Activated T-cell treated with anti-CD3 and anti-CD28 coated beads for 24 hours (primary cell): ENCODE results near the gene NTRK2.

Experiments used
- DNase-seq: peaks from one replicate; pipeline ENCODE4 v3.0.0-alpha.2; 2020; ENCODE audit warnings: low read depth

Gene NTRK2

GRCh38 chr9:85021686-85022085 is 352.2 kb downstream of the NTRK2 start:
- DNase-seq, result no peak

- no peak for DNase-seq
These were observed 354.8 kb downstream of the NTRK2 start for GRCh38 chr9:85024374-85024773.

- DNase-seq, result no peak
These were observed 356.1 kb downstream of the NTRK2 start for GRCh38 chr9:85025638-85026037.

- no peak for DNase-seq
These were observed 358.3 kb downstream of the NTRK2 start for GRCh38 chr9:85027870-85028269.

- no peak for DNase-seq
These were observed 360.8 kb downstream of the NTRK2 start for GRCh38 chr9:85030316-85030715.

GRCh38 chr9:85036496-85036895 is 367.0 kb downstream of the NTRK2 start:
- DNase-seq, result no peak

GRCh38 chr9:85038061-85038460 is 368.5 kb downstream of the NTRK2 start:
- DNase-seq, result no peak

GRCh38 chr9:85038824-85039608 is 369.5 kb downstream of the NTRK2 start:
- no peak for DNase-seq

- no peak for DNase-seq
These were observed 370.6 kb downstream of the NTRK2 start for GRCh38 chr9:85040146-85040545.

- DNase-seq, result no peak
These were observed 371.4 kb downstream of the NTRK2 start for GRCh38 chr9:85040821-85041465.

- DNase-seq, result no peak
These were observed 372.1 kb downstream of the NTRK2 start for GRCh38 chr9:85041466-85042137.

GRCh38 chr9:85042981-85043647 is 373.6 kb downstream of the NTRK2 start:
- no peak for DNase-seq

- DNase-seq, result no peak
These were observed 375.7 kb downstream of the NTRK2 start for GRCh38 chr9:85045271-85045670.

- DNase-seq, result no peak
These were observed 376.9 kb downstream of the NTRK2 start for GRCh38 chr9:85046475-85046874.

- DNase-seq, result no peak
These were observed 383.8 kb downstream of the NTRK2 start for GRCh38 chr9:85053206-85053786.

GRCh38 chr9:85054017-85054416 is 384.5 kb downstream of the NTRK2 start:
- no peak for DNase-seq

- no peak for DNase-seq
These were observed 386.1 kb downstream of the NTRK2 start for GRCh38 chr9:85055506-85056202.

GRCh38 chr9:85056203-85056572 is 386.7 kb downstream of the NTRK2 start:
- DNase-seq, result no peak

GRCh38 chr9:85061969-85062368 is 392.4 kb downstream of the NTRK2 start:
- no peak for DNase-seq

- DNase-seq, result no peak
These were observed 393.0 kb downstream of the NTRK2 start for GRCh38 chr9:85062385-85063022.

GRCh38 chr9:85064811-85065371 is 395.4 kb downstream of the NTRK2 start:
- DNase-seq, result no peak
